ENCODE data around the gene DAPK3.
A peak's percentile ranks its signal among the peaks of the same experiment; 100 is the strongest.
"Not testable (repeated sequence)": the region's sequence is repeated elsewhere in the genome, so short reads cannot be mapped to it uniquely, and the experiment has no call there.

DAPK3 gene

GRCh38 chr19:3977242-3978143, 6.6 kb upstream of the DAPK3 start:
- peak in 1 of 5 donors; percentile 19 for DNase-seq

GRCh38 chr19:3976495-3977241, 5.8 kb upstream of the DAPK3 start:
- no peak for DNase-seq

GRCh38 chr19:3975637-3976087, 4.8 kb upstream of the DAPK3 start:
- peak in 1 of 5 donors; percentile 19 for DNase-seq

GRCh38 chr19:3975144-3975543, 4.2 kb upstream of the DAPK3 start:
- DNase-seq = no peak

- DNase-seq = no peak
These were observed 539 bp downstream of the DAPK3 start for GRCh38 chr19:3970313-3970807.

- no peak for DNase-seq
These were observed 1.2 kb downstream of the DAPK3 start for GRCh38 chr19:3969435-3970312.

- DNase-seq = no peak
These were observed 2.1 kb downstream of the DAPK3 start for GRCh38 chr19:3968556-3969434.

- DNase-seq = not testable (repeated sequence)
These were observed 2.9 kb downstream of the DAPK3 start for GRCh38 chr19:3967983-3968382.

- DNase-seq = no peak
These were observed 4.6 kb downstream of the DAPK3 start for GRCh38 chr19:3966051-3967017.

- DNase-seq = no peak
These were observed 6.4 kb downstream of the DAPK3 start for GRCh38 chr19:3964256-3965194.

- no peak for DNase-seq
These were observed 7.2 kb downstream of the DAPK3 start for GRCh38 chr19:3963458-3964255.

- DNase-seq = no peak
These were observed 9.9 kb downstream of the DAPK3 start for GRCh38 chr19:3961007-3961406.

GRCh38 chr19:3959766-3960131, 11.2 kb downstream of the DAPK3 start:
- DNase-seq = no peak

GRCh38 chr19:3958836-3959765, 11.8 kb downstream of the DAPK3 start:
- no peak for DNase-seq

GRCh38 chr19:3955688-3956087, 15.2 kb downstream of the DAPK3 start:
- no peak for DNase-seq

- DNase-seq = not testable (repeated sequence)
These were observed 15.6 kb downstream of the DAPK3 start for GRCh38 chr19:3955276-3955675.

- DNase-seq = no peak
These were observed 16.8 kb downstream of the DAPK3 start for GRCh38 chr19:3954107-3954506.

Measured in T-helper 1 cell (primary cell).